ENCODE measurements around the gene HERC2.
"Not testable (repeated sequence)": the region's sequence is repeated elsewhere in the genome, so short reads cannot be mapped to it uniquely, and the experiment has no call there.

Gene HERC2

DNA sequence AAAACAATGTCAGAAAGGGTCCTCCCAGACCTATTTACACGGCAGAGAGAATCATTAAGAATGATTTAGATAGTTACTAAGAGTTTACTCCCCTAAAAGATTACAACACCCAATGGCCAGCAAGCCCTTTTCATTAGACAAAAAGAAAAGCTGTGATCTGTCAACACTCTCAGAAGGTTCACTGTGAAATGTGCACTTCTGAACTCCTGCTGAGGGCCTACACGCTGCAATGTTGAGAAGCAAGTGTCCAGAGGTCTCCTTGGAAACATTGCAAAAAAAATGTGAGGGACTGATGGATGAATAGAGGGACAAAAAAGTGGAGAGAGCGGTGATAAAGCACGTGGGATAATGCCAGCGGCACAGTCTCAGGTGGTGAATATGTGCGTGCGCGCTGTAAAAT, 35.3 kb downstream of the HERC2 start:
- not testable (repeated sequence) for FAIRE-seq; DNase-seq (ENCODE audit: insufficient read length, low spot score)

DNA sequence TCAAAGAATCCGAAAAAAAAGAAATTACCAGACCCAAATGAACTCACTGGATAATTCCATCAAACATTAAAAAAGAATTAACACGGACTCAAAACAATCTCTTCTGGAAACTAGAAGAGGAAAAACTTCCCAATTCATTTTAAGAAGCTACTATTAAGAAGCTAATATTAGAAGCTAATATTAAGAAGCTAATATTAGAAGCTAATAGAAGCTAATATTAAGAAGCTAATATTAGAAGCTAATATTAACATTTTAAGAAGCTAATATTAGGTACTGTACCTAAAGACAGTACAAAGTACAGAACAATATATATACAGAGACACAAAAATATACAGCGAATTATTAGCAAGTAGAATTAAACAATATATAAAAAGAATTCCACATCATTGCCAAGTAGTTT, 35.9 kb downstream of the HERC2 start:
- DNase-seq (ENCODE audit: insufficient read length, low spot score) (no peak), FAIRE-seq (no peak)

DNA sequence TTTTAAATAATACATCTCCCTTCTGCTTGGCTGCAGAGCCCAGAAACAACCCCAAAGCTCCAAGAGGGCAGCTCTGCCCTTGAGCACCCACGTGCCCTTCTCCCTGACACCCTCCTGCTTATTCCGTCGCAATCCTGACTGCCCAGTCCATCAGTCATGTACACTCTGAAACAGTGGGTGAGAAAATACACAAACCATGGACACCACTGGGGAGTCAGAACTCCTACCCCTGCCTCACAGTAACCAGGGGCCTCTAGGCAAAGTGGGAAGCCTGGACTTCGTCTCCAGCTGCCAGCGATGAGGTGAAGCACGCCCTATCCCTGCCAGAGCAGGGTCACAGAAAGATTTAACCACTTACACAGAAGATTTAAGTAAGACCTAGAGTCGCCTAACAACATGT, 40.1 kb downstream of the HERC2 start:
- FAIRE-seq, result no peak
- no peak for DNase-seq (ENCODE audit: insufficient read length, low spot score)

DNA sequence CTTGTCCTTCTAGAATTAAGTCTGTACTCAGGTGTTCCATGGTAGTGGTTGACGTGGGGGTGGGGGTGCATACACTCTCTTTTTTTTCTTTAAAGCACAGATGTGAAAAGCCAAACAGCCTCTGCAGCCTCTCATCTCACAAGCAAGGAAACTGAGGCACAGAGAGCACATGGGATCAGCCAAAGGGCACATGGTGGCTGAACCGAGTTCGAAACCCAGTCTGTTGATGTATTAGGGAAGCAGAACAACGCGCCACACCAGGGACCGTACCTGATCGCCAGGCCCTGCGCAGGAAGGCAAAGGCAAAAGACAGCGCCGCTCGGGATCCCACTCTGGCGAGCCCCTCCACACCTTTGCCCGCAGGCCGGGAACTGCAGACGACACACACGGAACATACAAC, 47.3 kb downstream of the HERC2 start:
- FAIRE-seq (no peak), DNase-seq (ENCODE audit: insufficient read length, low spot score) (no peak)

DNA sequence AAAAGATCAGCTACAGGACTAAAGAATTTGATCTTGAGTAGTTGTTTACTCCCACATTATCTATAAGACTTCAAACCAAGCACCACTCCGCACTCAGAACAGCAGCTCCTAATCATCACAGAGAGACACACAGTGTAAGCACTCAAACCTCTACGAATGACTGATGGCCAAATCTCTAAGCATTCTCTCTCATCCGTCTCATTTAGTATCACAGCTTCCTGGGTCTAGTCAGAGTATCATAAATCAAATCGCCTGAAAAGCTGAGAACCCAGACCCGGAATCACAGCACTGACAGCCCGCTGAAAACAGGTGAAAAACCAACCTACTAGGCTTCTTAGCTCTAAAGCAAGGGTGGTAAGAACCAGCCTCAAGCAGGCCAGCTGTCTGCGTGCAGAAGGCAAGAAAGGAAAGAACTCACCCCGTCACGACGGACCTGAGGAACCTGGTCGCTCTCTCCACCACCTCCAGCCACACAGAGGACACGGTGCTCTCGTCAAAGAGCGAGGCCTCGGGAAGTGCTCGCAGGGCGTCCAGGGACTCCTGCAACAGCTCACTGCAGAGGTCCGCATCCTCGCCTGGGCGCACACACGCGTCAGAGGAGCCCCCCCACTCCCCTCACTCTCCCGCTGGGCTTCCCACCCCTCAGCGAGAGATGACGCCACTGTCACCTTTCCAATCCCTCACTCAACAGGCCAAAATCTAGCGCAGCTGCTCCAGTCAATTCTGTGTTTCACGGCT, 47.9 kb downstream of the HERC2 start:
- FAIRE-seq (no peak), DNase-seq (ENCODE audit: insufficient read length, low spot score) (no peak)

DNA sequence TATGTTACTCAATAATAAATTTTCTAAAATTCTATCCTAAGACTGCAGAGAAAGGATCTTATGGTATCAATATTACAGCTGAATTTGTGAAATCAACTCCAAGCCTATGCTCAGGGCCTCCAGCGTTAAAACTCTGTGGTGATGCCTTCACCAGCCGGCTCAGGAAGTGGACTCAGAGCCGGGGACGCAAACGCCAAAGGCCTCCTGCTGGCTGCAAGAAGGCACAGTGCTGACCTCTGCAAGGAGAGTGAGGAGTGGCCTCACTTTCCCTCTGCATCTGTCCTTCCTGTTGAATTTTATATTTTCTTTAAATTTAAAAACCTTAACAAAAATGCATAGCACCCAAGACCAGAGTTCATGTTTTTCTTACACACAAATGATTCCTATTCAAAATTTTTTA, 48.5 kb downstream of the HERC2 start:
- FAIRE-seq (no peak), DNase-seq (ENCODE audit: insufficient read length, low spot score) (no peak)

DNA sequence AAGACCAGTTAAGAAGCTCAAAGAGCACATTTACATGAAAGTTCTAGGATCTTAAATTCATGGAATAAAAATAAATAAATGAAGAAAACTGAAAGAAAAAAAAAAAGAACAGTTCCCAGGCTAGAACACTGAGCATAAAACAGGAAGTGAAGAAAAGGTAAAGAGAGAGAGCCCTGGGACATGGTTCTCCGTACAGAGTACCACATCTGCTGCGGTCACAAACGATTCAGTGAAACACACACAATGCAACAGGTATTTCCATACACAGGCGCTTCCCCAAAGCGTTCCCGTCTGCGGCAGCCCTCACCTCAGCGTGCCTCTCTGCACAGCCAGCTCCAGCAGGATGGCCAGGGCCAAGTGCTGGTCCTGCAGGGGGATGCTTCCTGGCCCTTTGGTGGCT, 49.4 kb downstream of the HERC2 start:
- no peak for DNase-seq (ENCODE audit: insufficient read length, low spot score)
- no peak for FAIRE-seq

DNA sequence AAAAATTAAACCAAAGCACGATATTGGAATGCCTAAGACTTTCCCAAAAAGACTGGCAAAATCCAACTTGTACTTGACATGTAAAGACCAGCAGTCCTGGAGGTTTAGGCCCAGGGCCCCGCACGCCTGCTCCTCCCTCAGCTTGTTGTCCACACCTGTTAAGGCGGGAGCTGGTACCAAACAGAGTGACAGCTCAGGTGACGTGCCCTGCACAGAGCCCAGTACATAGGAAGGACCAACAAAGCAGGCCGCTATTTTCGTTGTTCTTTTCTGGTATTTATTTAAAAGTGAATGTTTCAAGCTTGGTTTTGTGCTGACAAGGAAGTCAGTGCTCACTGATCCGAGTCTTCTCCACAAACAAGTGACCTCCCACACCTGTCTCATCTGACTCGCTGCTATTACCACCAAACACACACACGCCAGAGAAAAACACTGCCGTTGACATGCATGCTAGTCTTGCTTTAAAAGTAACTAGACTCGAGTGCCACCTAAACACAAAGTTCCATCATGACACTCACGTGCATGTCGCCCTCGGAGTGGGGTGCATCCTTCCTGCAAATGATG, 50.2 kb downstream of the HERC2 start:
- DNase-seq (ENCODE audit: insufficient read length, low spot score), result no peak
- no peak for FAIRE-seq

DNA sequence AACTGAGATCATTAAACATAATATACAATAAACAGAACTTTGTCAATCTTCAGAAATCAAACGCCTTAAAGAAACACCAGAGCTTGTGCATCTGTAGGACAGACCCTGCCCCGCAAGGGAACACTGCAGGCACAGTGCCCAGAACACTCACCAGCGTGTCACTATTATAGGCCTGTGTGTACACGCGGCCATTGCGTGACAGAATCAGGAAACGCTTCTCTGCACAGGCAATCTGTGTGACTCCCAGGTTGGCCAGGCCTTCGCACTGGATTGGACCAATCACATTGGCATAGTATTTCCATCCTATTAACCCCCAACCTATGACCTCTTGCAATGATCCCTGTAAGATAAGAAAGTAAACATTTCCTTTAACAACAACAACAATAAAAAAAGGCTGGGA, 52.9 kb downstream of the HERC2 start:
- FAIRE-seq, result no peak
- no peak for DNase-seq (ENCODE audit: insufficient read length, low spot score)

DNA sequence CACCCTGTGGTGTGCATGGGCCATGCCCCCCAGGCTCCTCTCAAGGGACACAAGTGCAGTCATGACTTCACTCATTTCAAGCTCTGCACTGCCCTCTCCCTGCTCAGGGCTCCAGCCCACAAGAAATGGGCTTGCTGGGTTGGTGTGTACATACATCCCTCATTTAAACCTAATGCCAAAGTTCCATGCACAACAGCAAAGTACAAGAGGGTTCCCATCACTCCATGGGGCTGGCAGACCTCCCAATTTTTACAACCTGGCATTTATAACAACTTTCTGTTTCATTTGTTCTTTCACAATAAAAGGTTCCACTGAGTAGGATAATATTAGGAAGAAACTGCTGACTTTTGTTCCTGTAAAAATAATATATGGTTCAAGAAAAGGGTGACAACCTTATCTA, 54.3 kb downstream of the HERC2 start:
- FAIRE-seq, result no peak
- DNase-seq (ENCODE audit: insufficient read length, low spot score), result no peak

DNA sequence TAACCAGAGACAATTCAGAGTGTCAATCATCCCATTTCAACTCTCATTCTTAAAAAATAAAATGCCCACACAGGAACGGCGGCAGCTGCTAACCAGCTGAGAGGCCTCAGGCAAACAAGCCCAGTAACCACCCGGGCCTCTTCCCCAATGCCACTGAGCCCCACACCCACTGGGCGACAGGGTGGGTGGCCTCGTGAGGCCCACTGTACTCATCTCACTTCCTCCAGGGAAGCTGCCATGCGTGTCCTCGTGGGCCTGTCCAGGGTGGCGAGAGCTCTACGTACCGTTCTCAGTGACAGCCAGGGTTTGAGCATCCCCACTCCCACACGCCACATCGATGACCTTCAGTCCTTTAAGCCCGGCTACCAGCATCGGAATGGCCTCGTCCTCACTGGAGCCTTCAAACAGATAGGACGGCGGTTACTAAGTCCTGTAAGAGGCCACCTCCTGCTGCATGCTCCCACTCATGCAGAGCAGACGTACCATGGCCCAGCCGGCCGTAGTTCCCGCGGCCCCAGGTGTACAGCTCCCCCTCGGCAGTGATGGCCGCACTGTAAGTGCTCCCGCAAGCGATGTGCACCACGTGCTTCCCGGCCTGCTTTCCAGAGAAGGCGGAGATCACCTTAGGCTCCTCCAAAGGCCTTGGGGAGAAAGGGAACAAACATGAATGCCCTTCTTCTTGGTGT, 56.5 kb downstream of the HERC2 start:
- DNase-seq (ENCODE audit: insufficient read length, low spot score) (no peak), FAIRE-seq (no peak)

DNA sequence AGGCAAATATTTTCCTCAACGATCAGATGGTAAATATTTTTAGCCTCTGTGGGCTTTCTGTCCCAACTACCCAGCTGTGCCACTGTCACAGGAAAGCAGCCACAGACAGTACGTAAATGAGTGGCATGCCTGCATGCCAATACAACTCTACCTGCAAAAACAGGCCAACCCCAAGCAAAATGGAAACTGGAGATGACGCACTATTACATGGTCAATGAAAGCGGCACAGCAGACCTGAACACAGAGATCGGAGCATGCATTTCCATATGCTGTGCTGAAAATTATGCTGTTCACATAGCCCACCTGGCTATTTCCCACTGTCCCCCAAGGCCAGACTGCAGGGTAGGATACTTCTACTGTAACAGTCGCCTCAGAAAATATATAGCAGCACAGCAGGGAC, 57.8 kb downstream of the HERC2 start:
- DNase-seq (ENCODE audit: insufficient read length, low spot score), result no peak
- no peak for FAIRE-seq

DNA sequence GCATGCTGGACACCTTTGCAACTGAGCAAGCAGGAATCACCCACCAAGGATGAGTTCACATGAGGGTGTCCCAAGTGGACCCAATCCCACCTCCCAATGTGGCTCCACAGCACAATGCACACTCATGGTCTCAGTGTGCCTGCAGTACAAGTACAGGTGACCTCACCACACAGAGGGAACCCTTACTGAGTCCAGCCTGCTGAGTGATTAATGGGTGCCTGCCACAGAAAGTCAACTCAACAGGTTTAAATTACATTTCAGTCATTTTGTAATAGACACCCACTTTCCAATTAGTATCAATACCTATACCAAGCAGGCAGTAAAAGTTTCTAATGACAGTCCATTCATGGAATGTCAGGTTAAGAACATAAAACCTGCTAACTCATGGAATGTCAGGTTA, 59.5 kb downstream of the HERC2 start:
- FAIRE-seq, result no peak
- no peak for DNase-seq (ENCODE audit: insufficient read length, low spot score)

DNA sequence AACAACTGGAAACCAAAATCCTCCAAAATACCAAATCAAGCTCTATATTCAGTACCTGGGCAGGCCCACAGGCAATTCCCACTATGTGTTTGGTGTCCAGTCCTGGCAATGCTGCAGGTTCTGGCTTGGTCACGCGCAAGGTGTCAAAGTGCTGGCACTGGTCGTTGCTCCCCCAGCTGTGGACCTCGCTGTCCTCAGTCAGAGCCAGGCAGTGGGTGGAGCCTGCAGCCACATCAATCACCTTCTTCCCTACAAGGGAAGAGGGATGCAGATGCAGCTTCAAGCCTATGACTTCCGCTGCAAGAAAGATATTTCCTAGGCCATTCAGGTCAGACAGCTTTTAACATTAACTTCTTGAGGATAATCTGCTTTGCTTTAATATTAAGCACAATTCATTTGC, 61.3 kb downstream of the HERC2 start:
- FAIRE-seq (no peak), DNase-seq (ENCODE audit: insufficient read length, low spot score) (no peak)

DNA sequence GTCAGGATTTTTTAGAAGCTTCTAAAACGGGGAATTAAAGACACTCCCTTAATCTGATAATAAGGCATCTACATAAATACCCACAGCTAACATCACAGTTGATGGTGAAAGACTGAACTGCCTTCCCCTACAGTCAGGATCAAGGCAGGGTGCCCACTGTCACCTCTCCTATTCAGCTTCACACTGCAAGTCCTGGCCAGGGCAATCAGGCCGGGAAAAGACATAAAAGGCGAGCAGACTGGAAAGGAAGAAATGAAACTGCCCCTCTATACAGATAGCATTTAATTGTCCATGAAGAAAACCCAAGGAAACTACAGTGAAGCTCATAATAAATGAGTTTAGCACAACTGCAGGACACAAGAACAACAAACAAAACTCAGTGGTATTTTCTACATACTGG, 61.7 kb downstream of the HERC2 start:
- DNase-seq (ENCODE audit: insufficient read length, low spot score) (no peak), FAIRE-seq (no peak)

DNA sequence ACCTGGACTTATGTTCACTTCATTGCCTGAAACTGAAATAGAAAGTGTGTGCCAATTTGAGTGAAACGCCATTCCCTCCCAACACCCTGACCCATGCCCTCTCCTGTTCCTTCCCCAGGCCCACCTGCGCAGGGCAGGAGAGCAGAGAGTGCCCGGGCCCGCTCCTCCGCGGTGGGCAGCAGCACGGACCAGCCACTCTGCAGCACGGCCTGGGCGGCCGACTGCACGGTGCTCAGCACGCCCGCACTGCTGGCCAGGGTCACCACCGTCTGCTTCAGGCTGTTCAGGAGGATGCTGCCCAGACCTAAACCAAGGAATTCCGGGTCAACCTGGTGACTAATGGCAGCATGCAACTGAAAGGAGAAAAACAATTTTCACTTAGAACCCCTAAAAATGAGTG, 66.0 kb downstream of the HERC2 start:
- no peak for DNase-seq (ENCODE audit: insufficient read length, low spot score)
- FAIRE-seq, result no peak

DNA sequence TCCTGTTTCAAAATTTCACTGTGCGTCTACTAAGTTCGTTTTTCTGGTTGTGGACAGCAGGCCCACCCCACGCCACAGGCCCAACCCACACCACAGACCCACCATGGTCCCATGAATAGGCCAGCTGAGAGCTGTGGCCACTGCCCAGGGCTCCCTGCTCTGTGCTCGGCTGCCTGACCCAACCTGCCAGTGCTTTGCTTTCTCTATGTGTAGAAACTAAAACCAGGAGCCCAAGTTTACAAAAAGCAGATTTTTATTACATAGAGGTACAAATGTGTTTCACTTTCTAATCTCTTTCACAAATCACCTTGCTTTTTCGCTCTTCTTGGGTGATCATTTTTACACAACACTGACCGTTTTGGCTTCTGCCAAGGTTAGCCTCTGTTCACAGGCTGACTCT, 69.1 kb downstream of the HERC2 start:
- FAIRE-seq, result no peak
- no peak for DNase-seq (ENCODE audit: insufficient read length, low spot score)

DNA sequence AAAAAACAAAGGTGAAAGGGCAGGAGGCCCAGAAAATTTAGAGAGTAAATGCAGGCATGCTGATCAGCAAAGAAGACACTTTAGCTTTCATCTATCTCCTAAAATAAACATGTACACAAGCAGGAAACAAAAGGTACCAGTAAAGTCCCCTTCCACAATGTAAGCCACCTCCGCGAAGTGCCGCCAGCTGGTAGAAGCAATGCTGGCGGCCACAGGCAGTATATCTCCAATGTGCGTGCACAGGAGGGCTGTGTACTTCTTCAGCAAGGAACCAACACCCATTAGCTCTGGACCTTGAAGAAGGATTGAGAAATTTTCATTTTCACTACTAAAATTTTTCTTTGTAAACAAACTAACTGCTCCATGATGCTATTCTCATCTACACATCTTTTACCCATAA, 75.4 kb downstream of the HERC2 start:
- DNase-seq (ENCODE audit: insufficient read length, low spot score) (no peak), FAIRE-seq (no peak)

DNA sequence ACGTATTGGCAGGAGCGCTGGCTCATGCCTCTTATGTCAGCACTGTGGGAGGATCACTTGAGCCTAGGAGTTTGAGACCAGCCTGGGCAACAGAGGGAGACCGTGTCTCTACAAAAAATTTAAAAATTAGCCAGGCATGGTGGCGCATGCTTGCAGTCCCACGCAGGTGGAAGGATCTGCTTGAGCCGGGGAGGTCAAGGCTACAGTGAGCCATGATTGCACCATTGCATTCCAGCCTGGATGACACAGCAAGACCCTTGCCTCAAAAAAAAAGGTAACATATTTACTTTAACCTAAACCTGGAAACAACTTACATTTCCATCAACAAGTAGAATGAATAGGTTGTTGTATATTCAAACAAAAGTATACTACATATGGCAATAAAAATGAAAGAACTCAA, 78.1 kb downstream of the HERC2 start:
- no peak for FAIRE-seq
- DNase-seq (ENCODE audit: insufficient read length, low spot score), result no peak

DNA sequence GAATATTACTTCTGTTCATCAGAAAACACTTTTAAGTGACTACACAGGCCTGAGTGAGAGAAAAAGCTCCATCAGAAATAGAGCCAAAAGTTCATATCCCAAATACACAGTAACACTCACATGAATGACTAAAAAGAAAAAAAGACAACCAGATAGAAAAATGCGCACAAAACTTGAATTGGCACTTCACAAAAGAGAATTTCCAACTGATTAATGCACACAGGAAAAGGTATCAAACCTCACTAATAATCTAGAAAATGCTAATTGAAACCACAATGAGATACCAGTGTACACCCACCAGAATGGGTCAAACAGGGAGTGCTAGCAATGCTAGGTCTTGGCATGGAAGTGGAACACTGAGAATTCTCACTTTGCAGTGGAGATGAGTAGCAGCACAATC, 78.6 kb downstream of the HERC2 start:
- FAIRE-seq (no peak), DNase-seq (ENCODE audit: insufficient read length, low spot score) (no peak)

DNA sequence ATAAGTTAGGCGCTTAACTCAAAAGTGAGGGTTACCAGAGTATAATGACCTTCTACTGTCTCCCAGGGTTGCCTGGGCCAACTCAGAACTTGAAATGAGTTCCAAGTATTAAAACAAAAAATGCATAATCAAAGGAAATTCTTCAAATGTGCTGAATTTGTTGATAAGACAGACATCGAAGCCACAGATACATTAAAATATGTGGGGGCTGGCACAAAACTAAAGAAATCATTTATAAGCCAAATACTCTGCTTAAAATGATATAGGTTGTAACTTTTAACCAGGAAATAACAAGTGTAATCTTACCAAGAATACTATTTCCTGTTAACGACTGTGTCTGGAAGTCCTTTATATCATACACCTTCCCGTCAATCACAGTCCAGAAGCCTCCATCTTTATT, 83.7 kb downstream of the HERC2 start:
- DNase-seq (ENCODE audit: insufficient read length, low spot score); FAIRE-seq: not testable (repeated sequence)

DNA sequence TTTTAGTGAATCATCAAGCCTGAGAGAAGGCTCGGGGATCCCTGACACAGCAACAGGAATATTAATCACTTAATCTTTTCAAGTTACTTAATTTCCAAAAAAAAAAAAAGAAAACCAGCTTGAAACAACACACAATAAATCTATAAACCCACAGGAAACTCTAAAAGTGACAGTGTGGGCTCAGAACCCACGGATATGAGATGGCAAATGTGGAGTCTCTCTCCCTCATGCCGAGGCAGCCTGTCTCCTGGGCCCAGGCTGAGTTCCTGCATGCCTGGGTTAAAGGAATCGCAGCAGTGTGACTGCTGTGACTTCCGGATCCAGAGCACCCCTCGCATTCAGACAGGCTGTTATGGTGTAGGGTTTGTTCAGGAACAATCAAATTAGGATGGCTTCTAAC, 90.2 kb downstream of the HERC2 start:
- FAIRE-seq; DNase-seq (ENCODE audit: insufficient read length, low spot score): not testable (repeated sequence)

Data from HTR-8/SVneo (cell line).